GM12864 (cell line): ENCODE results near the gene TMEM95.

Source experiments
- DNase-seq: peaks from one replicate; pipeline ENCODE4 v3.0.0-alpha.2; 2011; ENCODE audit warnings: low read depth
- H3K4me3 ChIP-seq: 2 replicates; pipeline ENCODE4 v1.5.1; 2011; ENCODE audit warnings: mild to moderate bottlenecking, low read depth, low read length, control low read depth
- CTCF ChIP-seq: IDR thresholded peaks from 2 replicates; pipeline ENCODE4 v1.5.1; 2011; ENCODE audit warnings: low read depth, mild to moderate bottlenecking, moderate library complexity, low read length, control low read depth, inconsistent platforms; ENCODE audit errors: missing control alignments

Gene TMEM95

DNA sequence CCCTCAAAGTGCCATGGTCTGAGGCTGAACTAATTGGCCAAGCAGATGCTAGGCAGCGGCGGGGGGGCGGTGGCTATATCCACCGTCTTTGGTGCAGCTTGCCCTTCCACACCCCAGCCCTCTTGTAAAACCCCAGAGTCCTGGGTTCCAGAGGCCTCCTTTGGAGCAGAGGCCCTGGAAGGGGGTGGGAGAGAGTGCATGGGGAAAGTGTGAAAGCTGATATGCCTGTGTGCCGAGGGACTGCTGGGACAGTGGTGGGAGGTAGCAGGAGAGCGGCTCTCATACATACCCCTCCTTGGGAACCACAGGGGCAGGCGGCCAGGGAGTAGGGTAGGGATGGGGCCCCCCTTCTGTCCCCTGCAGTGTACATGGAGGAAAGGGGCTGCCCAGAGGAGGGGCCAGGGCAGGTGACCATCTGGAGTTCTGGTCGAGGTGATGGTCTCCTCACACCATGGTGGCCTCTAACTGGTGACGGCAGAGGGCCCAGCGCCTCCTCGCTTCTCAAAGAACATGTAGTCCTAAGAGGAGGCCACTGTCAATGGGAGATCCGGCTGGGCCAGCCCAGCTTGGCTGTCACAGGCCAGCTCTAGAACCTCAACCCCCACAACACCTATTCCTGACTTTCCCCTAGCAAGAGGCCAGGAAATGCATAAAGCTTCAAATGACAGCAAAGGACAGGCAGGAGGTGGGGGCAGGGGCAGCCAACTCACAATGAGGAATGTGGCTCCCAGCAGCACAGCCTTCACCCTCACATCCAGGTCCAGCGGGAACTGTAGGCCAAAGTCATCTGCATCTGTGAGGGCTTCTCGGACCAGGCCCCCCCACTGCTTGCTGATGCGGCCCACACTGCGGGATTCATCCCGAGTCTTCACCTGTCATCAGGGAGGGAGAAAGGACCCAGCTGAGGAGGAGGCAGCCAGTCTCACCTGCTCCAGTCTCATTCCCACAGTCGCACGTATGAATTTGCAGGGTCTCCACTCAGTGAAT lies 35.3 kb downstream of the TMEM95 start:
- H3K4me3 ChIP-seq: no peak overlapping the region
- no peak for DNase-seq
- no peak for TF ChIP-seq CTCF

GRCh38 chr17:7391307-7391706 lies 36.4 kb downstream of the TMEM95 start:
- DNase-seq: no peak
- no peak for TF ChIP-seq CTCF
- H3K4me3 ChIP-seq: no peak overlapping the region

- TF ChIP-seq CTCF: no peak
Measured at GRCh38 chr17:7392696-7393612, 38.0 kb downstream of the TMEM95 start.

GRCh38 chr17:7393613-7394451 lies 38.9 kb downstream of the TMEM95 start:
- H3K4me3 ChIP-seq: peak overlapping the region; percentile 77
- TF ChIP-seq CTCF: no peak
- DNase-seq: no peak

More at GRCh38 chr17:7392696-7393612, 38.0 kb downstream of the TMEM95 start:
- no peak for DNase-seq
- H3K4me3 ChIP-seq: peak overlapping the region; percentile 77

DNA sequence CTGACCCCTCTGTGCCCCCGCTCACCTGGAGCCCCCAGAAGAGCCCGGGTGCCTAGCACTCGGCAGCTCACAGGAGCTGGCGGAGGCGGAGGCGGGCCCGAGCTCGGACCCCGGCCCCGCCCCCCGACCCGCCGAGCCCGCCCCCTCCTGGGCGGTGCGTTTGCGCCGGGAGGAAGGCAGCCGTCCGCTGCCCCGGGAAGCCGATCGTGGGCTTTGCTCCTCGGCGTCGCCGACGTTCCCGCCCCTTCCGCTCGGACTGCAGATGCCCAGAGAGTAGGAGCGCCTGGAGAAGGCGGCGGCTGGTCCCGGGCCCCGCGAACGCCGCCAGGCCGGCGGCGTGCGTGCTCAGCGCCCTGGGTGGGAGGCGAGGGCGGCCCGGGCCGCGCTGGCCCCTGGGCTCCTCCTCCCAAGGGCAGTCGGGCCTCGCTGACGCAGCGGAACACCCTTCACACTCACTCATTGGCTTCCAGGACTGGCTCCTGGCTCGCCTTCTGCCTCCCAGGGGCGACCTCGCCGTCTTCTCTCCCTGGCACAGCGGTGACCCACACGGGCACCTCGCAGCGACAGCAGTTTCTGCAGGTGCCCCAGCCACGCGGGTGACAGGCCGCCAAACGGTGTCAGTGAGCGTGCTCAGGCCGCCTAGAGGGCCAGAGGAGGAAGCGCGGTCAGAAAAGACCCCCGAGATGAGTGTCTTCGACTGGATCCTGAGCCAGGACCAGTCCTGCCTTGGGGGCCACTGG lies 39.7 kb downstream of the TMEM95 start, which contains the start of gene PLSCR3:
PLSCR3 (minus strand) TSS at position 74 of the 740 bp plus-strand sequence. CDS start 415 bp downstream, outside the sequence.
- peak; percentile 59 for TF ChIP-seq CTCF
- DNase-seq: peak; percentile 40
- H3K4me3 ChIP-seq: peak within 1 kb of the TSS; percentile 77
